PC-3 (cell line): ENCODE results near the gene NYAP2. TPM values are rescaled to one million over a fixed set of nuclear protein-coding genes. Genes with fewer than 3 reads are reported as not detected.

Experiments
- ATAC-seq: fragments of 200-7000 bp; cut with Tn5 transposase; 2 replicates; pipeline ENCODE4 v1.9.1; 2020; ENCODE audit warnings: mild to moderate bottlenecking, moderate library complexity
- BruUV-seq: library from RNA; stranded (reverse); fragments of 400-500 nt; replicated peaks from 2 replicates; lab custom pipeline; 2021; lab: Mats Ljungman, UMichigan
- CTCF ChIA-PET: fragments of 300-600 bp; sonication (Branson Sonifier 250); formaldehyde crosslinking; loops from one replicate; lab custom pipeline; 2022; ENCODE audit warnings: antibody characterized with exemption; lab: Charles Lee
- POLR2A ChIA-PET: fragments of 300-600 bp; sonication (Branson Sonifier 250); formaldehyde crosslinking; loops from one replicate; lab custom pipeline; 2022; ENCODE audit warnings: antibody characterized with exemption; ENCODE audit not compliant: unreplicated experiment; lab: Charles Lee
- DNase-seq: peaks from one replicate; pipeline ENCODE4 v3.0.0-alpha.2; 2015
- H2AFZ ChIP-seq: fragments of 300-600 bp; sonication (generic); 2 replicates; pipeline ENCODE4 v1.6.0; 2016; ENCODE audit warnings: antibody characterized with exemption, low read length
- H3F3A ChIP-seq: fragments of 300-600 bp; sonication (generic); one replicate; pipeline ENCODE4 v1.6.0; 2017; ENCODE audit warnings: antibody characterized with exemption, low read length, control low read depth, mild to moderate bottlenecking; ENCODE audit not compliant: unreplicated experiment
- H3K27ac ChIP-seq: fragments of 300-600 bp; sonication (generic); 2 replicates; pipeline ENCODE4 v1.5.1; 2016; ENCODE audit warnings: mild to moderate bottlenecking, low read length
- H3K27me3 ChIP-seq: fragments of 300-600 bp; sonication (generic); 2 replicates; pipeline ENCODE4 v1.6.1; 2016; ENCODE audit warnings: low read length, mixed read lengths
- H3K36me3 ChIP-seq: fragments of 300-600 bp; sonication (generic); 2 replicates; pipeline ENCODE4 v1.6.1; 2016; ENCODE audit warnings: low read depth, mixed run types, low read length, mixed read lengths
- H3K4me1 ChIP-seq: fragments of 300-600 bp; sonication (generic); 2 replicates; pipeline ENCODE4 v1.5.1; 2016; ENCODE audit warnings: low read length; ENCODE audit not compliant: insufficient read depth
- H3K4me2 ChIP-seq: fragments of 300-600 bp; sonication (generic); 2 replicates; pipeline ENCODE4 v1.6.0; 2016; ENCODE audit warnings: low read length
- H3K4me3 ChIP-seq: fragments of 300-600 bp; sonication (generic); 2 replicates; pipeline ENCODE4 v1.5.1; 2016; ENCODE audit warnings: mild to moderate bottlenecking, low read length, mixed read lengths
- H3K79me2 ChIP-seq: fragments of 300-600 bp; sonication (generic); 2 replicates; pipeline ENCODE4 v1.6.1; 2017; ENCODE audit warnings: low read length, mixed read lengths
- H3K9ac ChIP-seq: fragments of 300-600 bp; sonication (generic); 2 replicates; pipeline ENCODE4 v1.6.0; 2016; ENCODE audit warnings: mild to moderate bottlenecking, low read length
- H3K9me2 ChIP-seq: fragments of 300-600 bp; sonication (generic); replicated peaks from 2 replicates; pipeline ENCODE4 v1.6.1; 2016; ENCODE audit warnings: mixed run types, low read length, mixed read lengths
- H3K9me3 ChIP-seq: fragments of 300-600 bp; sonication (generic); 2 replicates; pipeline ENCODE4 v1.6.1; 2016; ENCODE audit warnings: low read length, mixed read lengths
- H4K20me1 ChIP-seq: fragments of 300-600 bp; sonication (generic); 2 replicates; pipeline ENCODE4 v1.6.1; 2016; ENCODE audit warnings: low read length, mixed read lengths
- EZH2 ChIP-seq: fragments of 300-600 bp; sonication (generic); IDR thresholded peaks from one replicate; pipeline ENCODE4 v1.6.1; 2017; ENCODE audit warnings: antibody characterized with exemption, mild to moderate bottlenecking, low read length; ENCODE audit not compliant: unreplicated experiment
- EZH2phosphoT487 ChIP-seq: fragments of 300-600 bp; sonication (generic); IDR thresholded peaks from 2 replicates; pipeline ENCODE4 v1.6.1; 2018; ENCODE audit warnings: mild to moderate bottlenecking, antibody characterized with exemption, low read length, borderline replicate concordance
- intact Hi-C: fragments of 100-400 bp; cut with micrococcal nuclease; formaldehyde crosslinking; loops from 2 replicates; pipeline ENCODE4 v1.9.0; 2023
- total RNA-seq: library from RNA; depleted of rRNA; stranded (reverse); fragments of >200 nt; gene quantifications from 2 replicates; pipeline ENCODE4 v1.2.3, GENCODE V29; 2014
- TF ChIP-seq, protein P1 (sequence below): fragments of 300-600 bp; sonication (generic); conservative IDR thresholded peaks from 2 replicates; pipeline ENCODE4 v1.5.1; 2017; ENCODE audit warnings: antibody characterized with exemption, low read depth, mild to moderate bottlenecking, low read length

The NYAP2 gene
- total RNA-seq, 1 experiment from 2014 or later: not detected

DNA sequence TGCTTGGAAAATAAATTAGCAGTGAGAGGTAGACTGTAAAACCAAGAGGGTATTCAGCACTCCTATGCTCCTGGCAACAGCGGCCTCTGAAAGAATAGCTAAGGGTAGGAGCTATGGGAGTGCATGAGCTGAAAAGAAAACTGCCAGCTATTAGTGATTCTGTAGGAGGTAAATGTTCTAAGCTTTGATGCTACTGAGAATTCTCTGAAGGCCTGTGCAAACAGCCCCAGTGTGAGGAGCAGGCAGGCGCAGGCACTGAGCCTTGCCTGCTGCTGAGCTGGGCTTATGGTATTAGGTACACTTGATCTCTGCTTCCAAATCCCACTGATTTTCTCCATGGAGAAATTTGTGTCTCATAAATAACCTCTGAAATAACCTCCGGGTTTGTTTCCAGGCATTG is 86.7 kb downstream of the NYAP2 start:
- H3K79me2 ChIP-seq: no peaks in the 10 kb centered on the region
- DNase-seq: no peak
- no peak overlapping the region for H3K4me2 ChIP-seq
- BruUV-seq: no TSS peak
- H2AFZ ChIP-seq: no peak overlapping the region
- H3K9ac ChIP-seq: no peak overlapping the region
- no peaks in the 10 kb centered on the region for H3K9me3 ChIP-seq
- TF ChIP-seq, protein P1, sequence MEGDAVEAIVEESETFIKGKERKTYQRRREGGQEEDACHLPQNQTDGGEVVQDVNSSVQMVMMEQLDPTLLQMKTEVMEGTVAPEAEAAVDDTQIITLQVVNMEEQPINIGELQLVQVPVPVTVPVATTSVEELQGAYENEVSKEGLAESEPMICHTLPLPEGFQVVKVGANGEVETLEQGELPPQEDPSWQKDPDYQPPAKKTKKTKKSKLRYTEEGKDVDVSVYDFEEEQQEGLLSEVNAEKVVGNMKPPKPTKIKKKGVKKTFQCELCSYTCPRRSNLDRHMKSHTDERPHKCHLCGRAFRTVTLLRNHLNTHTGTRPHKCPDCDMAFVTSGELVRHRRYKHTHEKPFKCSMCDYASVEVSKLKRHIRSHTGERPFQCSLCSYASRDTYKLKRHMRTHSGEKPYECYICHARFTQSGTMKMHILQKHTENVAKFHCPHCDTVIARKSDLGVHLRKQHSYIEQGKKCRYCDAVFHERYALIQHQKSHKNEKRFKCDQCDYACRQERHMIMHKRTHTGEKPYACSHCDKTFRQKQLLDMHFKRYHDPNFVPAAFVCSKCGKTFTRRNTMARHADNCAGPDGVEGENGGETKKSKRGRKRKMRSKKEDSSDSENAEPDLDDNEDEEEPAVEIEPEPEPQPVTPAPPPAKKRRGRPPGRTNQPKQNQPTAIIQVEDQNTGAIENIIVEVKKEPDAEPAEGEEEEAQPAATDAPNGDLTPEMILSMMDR: no peak
- no peak for TF ChIP-seq EZH2
- no peak for TF ChIP-seq EZH2phosphoT487
- no peaks in the 10 kb centered on the region for H4K20me1 ChIP-seq
- H3K36me3 ChIP-seq: no peaks in the 10 kb centered on the region
- H3K9me2 ChIP-seq: no peaks in the 10 kb centered on the region
- no peaks in the 10 kb centered on the region; the same call in 1 of the 2 replicates for H3K27me3 ChIP-seq
- ChIA-PET POLR2A (no interaction called here), CTCF (no interaction called here)
- ATAC-seq: no peak
- H3F3A ChIP-seq: no peaks in the 10 kb centered on the region
- intact Hi-C loops: no loop called here
- no peaks in the 10 kb centered on the region for H3K4me1 ChIP-seq
- no peak overlapping the region for H3K4me3 ChIP-seq
- H3K27ac ChIP-seq: no peak overlapping the region

DNA sequence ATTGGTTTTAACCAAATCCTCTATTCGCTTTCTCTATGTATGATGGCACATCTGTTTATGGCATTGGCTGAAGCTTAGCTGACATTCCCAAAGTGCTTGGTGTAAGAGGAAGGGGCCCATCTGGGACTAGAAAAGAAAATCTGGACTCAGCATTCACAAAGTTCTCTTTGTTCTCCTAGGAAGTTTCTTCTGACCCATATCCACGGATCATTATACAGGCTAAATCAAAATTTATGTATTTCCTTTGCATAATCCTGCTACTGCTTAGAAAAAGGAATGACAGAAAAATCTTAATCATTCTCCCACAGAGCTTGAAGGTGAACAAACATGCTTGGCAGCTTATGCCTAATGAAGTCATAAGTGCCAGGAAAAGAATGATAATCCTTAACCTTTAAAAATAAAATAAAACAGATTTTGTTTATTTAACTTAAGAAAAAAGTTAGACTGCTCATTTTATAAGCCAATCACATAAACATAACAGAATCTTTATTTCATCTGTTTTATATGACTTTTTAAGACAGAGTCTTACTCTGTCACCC is 88.4 kb downstream of the NYAP2 start:
- no peak overlapping the region for H3K27ac ChIP-seq
- ChIA-PET POLR2A (no interaction called here), CTCF (no interaction called here)
- H3K9ac ChIP-seq: no peak overlapping the region
- BruUV-seq: no TSS peak
- no peaks in the 10 kb centered on the region for H4K20me1 ChIP-seq
- H3F3A ChIP-seq: no peaks in the 10 kb centered on the region
- H3K4me2 ChIP-seq: no peak overlapping the region
- no peaks in the 10 kb centered on the region for H3K27me3 ChIP-seq
- H2AFZ ChIP-seq: no peak overlapping the region
- no peaks in the 10 kb centered on the region for H3K79me2 ChIP-seq
- H3K4me1 ChIP-seq: no peaks in the 10 kb centered on the region
- no peaks in the 10 kb centered on the region for H3K9me3 ChIP-seq
- intact Hi-C loops: no loop called here
- H3K9me2 ChIP-seq: no peaks in the 10 kb centered on the region
- no peak for DNase-seq
- no peak overlapping the region for H3K4me3 ChIP-seq
- no peak for ATAC-seq
- no peaks in the 10 kb centered on the region for H3K36me3 ChIP-seq
- TF ChIP-seq EZH2 (no peak), EZH2phosphoT487 (no peak)
- TF ChIP-seq, protein P1: no peak

DNA sequence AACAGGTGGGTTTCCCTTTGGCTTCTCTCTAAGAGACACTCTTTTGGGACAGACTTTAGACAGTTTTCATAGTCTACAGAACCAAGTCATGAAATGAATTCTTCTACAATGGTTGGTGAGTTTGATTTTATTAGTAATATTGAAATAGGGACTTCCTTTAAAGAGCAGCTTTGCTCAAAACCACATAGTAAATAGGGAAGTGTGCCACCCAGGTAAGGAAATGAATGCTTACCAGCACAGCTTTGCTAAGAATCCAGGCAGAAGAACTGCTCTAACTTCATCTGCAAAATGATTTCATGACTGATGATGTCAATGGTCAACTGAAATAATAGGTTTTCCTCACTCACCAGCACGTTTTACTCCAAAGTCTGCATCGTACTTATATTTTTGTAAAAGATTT is 89.2 kb downstream of the NYAP2 start:
- Histone ChIP-seq H3K36me3 (no peaks in the 10 kb centered on the region), H3K27ac (no peak overlapping the region), H3F3A (no peaks in the 10 kb centered on the region), H3K4me1 (no peaks in the 10 kb centered on the region), H3K9me2 (no peaks in the 10 kb centered on the region), H4K20me1 (no peaks in the 10 kb centered on the region), H3K9ac (no peak overlapping the region), H3K79me2 (no peaks in the 10 kb centered on the region), H3K9me3 (no peaks in the 10 kb centered on the region), H3K4me3 (no peak overlapping the region), H2AFZ (no peak overlapping the region), H3K4me2 (no peak overlapping the region), H3K27me3 (no peaks in the 10 kb centered on the region)
- intact Hi-C loops: no loop called here
- CTCF ChIA-PET: no interaction called here
- DNase-seq (no peak), ATAC-seq (no peak)
- POLR2A ChIA-PET: no interaction called here
- TF ChIP-seq EZH2phosphoT487: no peak
- no peak for TF ChIP-seq EZH2
- TF ChIP-seq, protein P1: no peak
- BruUV-seq: no TSS peak
